Breast epithelium (tissue), 4 donors: ENCODE results near the gene PLEKHA8. TPM values are rescaled to one million over a fixed set of nuclear protein-coding genes. Genes with fewer than 3 reads are reported as not detected.

Source experiments
- DNase-seq, 2 donors: peaks; one replicate each; pipeline ENCODE4 v3.0.0-alpha.2; 2019; ENCODE audit warnings: low spot score in 2 of 2
- H3K27ac ChIP-seq, 2 donors: fragments of 200-600 bp; sonication (generic) in 1 of 2; one replicate each; pipeline ENCODE4 v1.5.1; 2016 to 2019; ENCODE audit warnings: mild to moderate bottlenecking in 1 of 2
- H3K27me3 ChIP-seq, 2 donors: fragments of 200-600 bp; sonication (generic) in 1 of 2; one replicate each; pipeline versions ENCODE4 v1.5.1 to v1.6.0; 2017 to 2019; ENCODE audit warnings: control low read depth in 1 of 2, mild to moderate bottlenecking in 1 of 2
- H3K36me3 ChIP-seq: fragments of 200-600 bp; one replicate; pipeline ENCODE4 v1.5.1; 2019
- H3K4me1 ChIP-seq, 2 donors: fragments of 200-600 bp; sonication (generic); one replicate each; pipeline ENCODE4 v1.5.1; 2016 to 2019; ENCODE audit warnings: control low read depth in 1 of 2
- H3K4me3 ChIP-seq, 3 donors: fragments of 200-600 bp; sonication (generic); 1 replicate in 2 of 3; 2 replicates in 1 of 3; pipeline ENCODE4 v1.5.1; 2016 to 2019; ENCODE audit warnings: mild to moderate bottlenecking in 3 of 3, moderate library complexity in 2 of 3
- H3K9me3 ChIP-seq, 2 donors: fragments of 200-600 bp; sonication (generic) in 1 of 2; one replicate each; pipeline ENCODE4 v1.5.1; 2016 to 2019; ENCODE audit warnings: control low read depth in 1 of 2
- POLR2A ChIP-seq: fragments of 450-650 bp; IDR thresholded peaks from one replicate; pipeline ENCODE4 v1.6.1; 2016; ENCODE audit warnings: antibody characterized with exemption, mild to moderate bottlenecking, moderate library complexity
- POLR2AphosphoS5 ChIP-seq, 3 donors: sonication (generic); formaldehyde crosslinking; IDR thresholded peaks; one replicate each; pipeline ENCODE4 v1.6.1; 2017; ENCODE audit warnings: antibody characterized with exemption in 3 of 3
- intact Hi-C: fragments of 100-400 bp; cut with DNase I; formaldehyde crosslinking; loops from one replicate; pipeline ENCODE4 v1.15.1; 2023; ENCODE audit warnings: low total_unique reads
- total RNA-seq, 3 donors: library from RNA; depleted of rRNA; stranded (reverse); fragments of >200 nt; gene quantifications; one replicate each; pipeline ENCODE4 v1.1.0, GENCODE V29; 2016
- TF ChIP-seq, protein P1 (sequence below), 3 donors: fragments of 450-650 bp; IDR thresholded peaks; one replicate each; pipeline ENCODE4 v1.5.1; 2016 to 2017; ENCODE audit warnings: antibody characterized with exemption in 3 of 3, mild to moderate bottlenecking in 3 of 3, moderate library complexity in 3 of 3

PLEKHA8 gene
- total RNA-seq, 3 donors from 2014 or later: 7.5 to 15.1 (median 14.0) TPM

GRCh38 chr7:30178748-30179436 lies 150.7 kb downstream of the PLEKHA8 start:
- no peak for TF ChIP-seq POLR2A
- TF ChIP-seq, protein P1, sequence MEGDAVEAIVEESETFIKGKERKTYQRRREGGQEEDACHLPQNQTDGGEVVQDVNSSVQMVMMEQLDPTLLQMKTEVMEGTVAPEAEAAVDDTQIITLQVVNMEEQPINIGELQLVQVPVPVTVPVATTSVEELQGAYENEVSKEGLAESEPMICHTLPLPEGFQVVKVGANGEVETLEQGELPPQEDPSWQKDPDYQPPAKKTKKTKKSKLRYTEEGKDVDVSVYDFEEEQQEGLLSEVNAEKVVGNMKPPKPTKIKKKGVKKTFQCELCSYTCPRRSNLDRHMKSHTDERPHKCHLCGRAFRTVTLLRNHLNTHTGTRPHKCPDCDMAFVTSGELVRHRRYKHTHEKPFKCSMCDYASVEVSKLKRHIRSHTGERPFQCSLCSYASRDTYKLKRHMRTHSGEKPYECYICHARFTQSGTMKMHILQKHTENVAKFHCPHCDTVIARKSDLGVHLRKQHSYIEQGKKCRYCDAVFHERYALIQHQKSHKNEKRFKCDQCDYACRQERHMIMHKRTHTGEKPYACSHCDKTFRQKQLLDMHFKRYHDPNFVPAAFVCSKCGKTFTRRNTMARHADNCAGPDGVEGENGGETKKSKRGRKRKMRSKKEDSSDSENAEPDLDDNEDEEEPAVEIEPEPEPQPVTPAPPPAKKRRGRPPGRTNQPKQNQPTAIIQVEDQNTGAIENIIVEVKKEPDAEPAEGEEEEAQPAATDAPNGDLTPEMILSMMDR (IDR thresholded peaks at IDR 0.05): no peak
- TF ChIP-seq POLR2AphosphoS5 (IDR thresholded peaks at IDR 0.05): no peak
- Histone ChIP-seq H3K27me3 (no peaks in the 10 kb centered on the region), H3K9me3 (no peaks in the 10 kb centered on the region), H3K27ac (no peak overlapping the region), H3K4me1 (peaks cover 0 to 6% of the 10 kb centered on the region in 2 donors), H3K4me3 (no peak overlapping the region), H3K36me3 (no peaks in the 10 kb centered on the region)
- intact Hi-C loops: no loop called here
- DNase-seq: no peak

Other genes starting within 250 kb of the PLEKHA8 start
- 1 to 10 TPM in 1 of 3 donors, under 1 TPM in 2; 0.16 to 3.2 (median 0.66) TPM for gene WIPF3, start 221.9 kb upstream of the PLEKHA8 start, total RNA-seq
- 10 to 100 TPM; 25.9 to 32.0 (median 31.5) TPM for gene SCRN1, start 38.6 kb upstream of the PLEKHA8 start, total RNA-seq
- 10 to 100 TPM in 1 of 3 donors, 1 to 10 TPM in 2; 3.8 to 13.0 (median 9.5) TPM for gene FKBP14, start 1.7 kb upstream of the PLEKHA8 start, total RNA-seq
- 100 to 1,000 TPM in 1 of 3 donors, 10 to 100 TPM in 2; 56.0 to 199 (median 62.5) TPM for gene MTURN, start 106.6 kb downstream of the PLEKHA8 start, total RNA-seq